GM12801 (cell line): Measurements from ENCODE around the gene RFTN1.

ENCODE experiments used
- CTCF ChIP-seq: IDR thresholded peaks from one replicate; pipeline ENCODE4 v1.5.1; 2011; ENCODE audit warnings: control low read depth; ENCODE audit not compliant: insufficient read length; ENCODE audit errors: extremely low read depth

Gene RFTN1

GRCh38 chr3:16415911-16416476, 97.5 kb downstream of the RFTN1 start:
- TF ChIP-seq CTCF = no peak

GRCh38 chr3:16413321-16413720, 100.2 kb downstream of the RFTN1 start:
- no peak for TF ChIP-seq CTCF

- no peak for TF ChIP-seq CTCF
Observed at GRCh38 chr3:16412192-16412800, 101.2 kb downstream of the RFTN1 start.

- no peak for TF ChIP-seq CTCF
Observed at GRCh38 chr3:16411441-16411840, 102.1 kb downstream of the RFTN1 start.

- TF ChIP-seq CTCF = no peak
Observed at GRCh38 chr3:16410659-16411058, 102.8 kb downstream of the RFTN1 start.

GRCh38 chr3:16409032-16409431, 104.5 kb downstream of the RFTN1 start:
- TF ChIP-seq CTCF = no peak

GRCh38 chr3:16407366-16407765, 106.1 kb downstream of the RFTN1 start:
- TF ChIP-seq CTCF = no peak
